Ascending aorta (tissue), 2 donors: ENCODE results near the gene TSPO. TPM values are rescaled to one million over a fixed set of nuclear protein-coding genes. Genes with fewer than 3 reads are reported as not detected.

ENCODE experiments used
- DNase-seq, 2 donors: peaks; one replicate each; pipeline ENCODE4 v3.0.0-alpha.2; 2019; ENCODE audit warnings: low spot score in 2 of 2
- H3K27ac ChIP-seq, 2 donors: fragments of 200-600 bp; sonication (generic); one replicate each; pipeline ENCODE4 v1.5.1; 2016 to 2017; ENCODE audit warnings: mild to moderate bottlenecking in 1 of 2
- H3K27me3 ChIP-seq: fragments of 200-600 bp; sonication (generic); one replicate; pipeline ENCODE4 v1.5.1; 2017
- H3K36me3 ChIP-seq, 2 donors: fragments of 200-600 bp; sonication (generic); one replicate each; pipeline ENCODE4 v1.5.1; 2016
- H3K4me1 ChIP-seq, 2 donors: fragments of 200-600 bp; sonication (generic); one replicate each; pipeline ENCODE4 v1.5.1; 2016 to 2017; ENCODE audit warnings: mild to moderate bottlenecking in 1 of 2
- H3K4me3 ChIP-seq, 2 donors: fragments of 200-600 bp; sonication (generic); one replicate each; pipeline ENCODE4 v1.5.1; 2016 to 2017; ENCODE audit warnings: mild to moderate bottlenecking in 1 of 2
- H3K9me3 ChIP-seq, 2 donors: fragments of 200-600 bp; sonication (generic); one replicate each; pipeline ENCODE4 v1.5.1; 2016
- CTCF ChIP-seq, 3 experiments: fragments of 200-600 bp in 2 of 3; fragments of 450-650 bp in 1 of 3; sonication (generic) in 2 of 3; IDR thresholded peaks; one replicate each; pipeline ENCODE4 v1.5.1; 2016 to 2019; ENCODE audit warnings: antibody characterized with exemption in 3 of 3, mild to moderate bottlenecking in 1 of 3, moderate library complexity in 1 of 3
- intact Hi-C: fragments of 100-400 bp; cut with DNase I; formaldehyde crosslinking; loops from one replicate; pipeline ENCODE4 v1.15.1; 2023
- total RNA-seq: library from RNA; depleted of rRNA; stranded (reverse); fragments of >200 nt; gene quantifications from one replicate; pipeline ENCODE4 v1.1.0, GENCODE V29; 2016

TSPO gene
- total RNA-seq, 1 donor from 2014 or later: 961 TPM

GRCh38 chr22:43207386-43207785 is 56.0 kb downstream of the TSPO start:
- no peak overlapping the region for H3K27ac ChIP-seq
- no peaks in the 10 kb centered on the region for H3K27me3 ChIP-seq
- no peak for DNase-seq
- no peak overlapping the region for H3K4me3 ChIP-seq
- TF ChIP-seq CTCF (IDR thresholded peaks at IDR 0.05): no peak
- no peaks in the 10 kb centered on the region for H3K9me3 ChIP-seq
- H3K4me1 ChIP-seq: no peaks in the 10 kb centered on the region
- H3K36me3 ChIP-seq: no peaks in the 10 kb centered on the region
- intact Hi-C loops: no loop called here

DNA sequence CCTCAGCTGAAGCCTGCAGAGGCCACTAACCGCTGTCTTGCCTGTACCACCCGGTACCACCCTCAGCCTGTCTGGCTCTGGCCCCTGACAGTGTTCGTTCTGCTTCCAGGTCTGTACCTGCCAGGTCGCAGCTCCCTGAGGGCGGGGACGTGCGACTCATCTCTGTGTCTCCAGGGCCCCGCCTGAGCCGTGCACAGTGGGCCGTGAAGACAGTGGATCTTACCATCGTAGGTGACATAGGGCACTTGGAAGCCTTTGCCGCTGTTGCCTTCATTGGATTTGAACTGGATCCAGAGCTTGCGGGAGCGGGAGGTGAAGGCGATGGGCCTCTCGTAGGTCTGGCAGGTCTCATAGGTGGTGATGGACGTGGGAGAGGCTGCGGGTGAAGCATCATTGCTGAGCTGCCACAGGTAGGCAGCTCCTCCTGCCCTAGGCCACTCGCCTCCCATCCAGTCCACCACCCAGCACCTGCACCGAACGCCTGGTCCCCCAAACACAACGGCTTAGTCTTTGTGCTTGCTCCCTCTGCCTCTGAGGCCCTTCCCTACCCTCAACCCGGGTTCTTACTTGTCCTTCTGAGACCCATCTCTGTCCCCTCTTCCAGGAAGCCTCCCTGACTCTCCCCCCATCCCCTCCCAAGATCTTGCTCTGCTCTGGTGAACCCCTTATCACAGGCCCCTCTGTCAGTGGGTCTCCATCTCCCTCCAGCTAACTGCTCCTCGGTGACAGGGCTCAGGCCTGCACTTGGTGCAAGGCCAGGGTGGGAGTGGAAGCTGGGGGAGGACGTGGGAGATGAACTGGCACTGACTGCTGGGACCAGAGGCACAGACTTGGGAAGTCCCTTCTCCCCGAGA is 56.7 kb downstream of the TSPO start:
- TF ChIP-seq CTCF (IDR thresholded peaks at IDR 0.05): no peak
- no peaks in the 10 kb centered on the region for H3K36me3 ChIP-seq
- intact Hi-C loops: no loop called here

DNA sequence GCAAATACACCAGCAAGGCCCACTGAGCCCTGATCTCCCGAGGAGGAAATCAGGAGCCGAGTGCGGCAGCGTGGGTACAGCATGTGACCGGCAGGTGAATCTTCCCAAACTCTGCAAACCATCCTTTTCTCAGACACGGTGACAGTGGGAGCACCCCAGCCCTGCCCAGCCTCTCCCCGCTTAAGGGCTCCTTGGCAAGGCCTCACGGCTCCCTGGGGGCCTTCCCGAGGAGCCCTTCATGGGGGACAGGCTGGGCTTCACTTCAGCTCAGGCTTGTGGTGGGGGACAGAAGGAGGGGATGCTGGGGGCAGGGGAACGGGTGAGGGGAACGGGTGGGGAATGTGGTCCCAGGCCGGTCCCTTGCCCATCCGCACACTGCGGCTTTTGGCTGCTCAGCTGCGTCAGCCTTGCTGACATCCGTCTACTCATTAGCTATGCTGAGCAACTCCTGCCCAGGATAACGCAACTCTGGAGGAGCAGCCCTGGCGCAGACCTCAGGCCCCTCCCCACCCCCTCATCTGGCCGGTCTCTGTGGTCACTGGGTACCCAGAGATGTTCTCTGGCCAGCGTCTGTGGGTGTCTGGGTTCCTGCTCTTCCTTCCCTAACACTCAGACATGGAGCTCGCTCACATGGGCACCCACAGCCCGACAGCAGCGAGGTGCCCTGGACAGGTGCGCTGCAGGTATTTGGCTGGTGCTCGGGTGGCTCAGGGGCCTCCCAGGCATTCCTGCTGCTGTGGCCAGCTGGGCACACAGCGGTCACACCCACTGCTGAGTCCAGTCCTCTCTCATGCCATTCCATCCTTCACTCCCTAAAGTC is 57.6 kb downstream of the TSPO start:
- Histone ChIP-seq H3K36me3 (no peaks in the 10 kb centered on the region), H3K9me3 (no peaks in the 10 kb centered on the region), H3K27ac (no peak overlapping the region), H3K4me1 (no peaks in the 10 kb centered on the region), H3K27me3 (no peaks in the 10 kb centered on the region), H3K4me3 (no peak overlapping the region)
- no peak for TF ChIP-seq CTCF (IDR thresholded peaks at IDR 0.05)
- no peak for DNase-seq
- intact Hi-C loops: no loop called here

More for the DNA sequence above, 56.7 kb downstream of the TSPO start:
- H3K4me1 ChIP-seq: no peaks in the 10 kb centered on the region
- no peak overlapping the region for H3K4me3 ChIP-seq
- no peaks in the 10 kb centered on the region for H3K27me3 ChIP-seq
- DNase-seq: no peak
- H3K27ac ChIP-seq: no peak overlapping the region
- H3K9me3 ChIP-seq: no peaks in the 10 kb centered on the region

GRCh38 chr22:43209523-43209890 is 58.1 kb downstream of the TSPO start:
- intact Hi-C loops: no loop called here
- Histone ChIP-seq H3K27ac (no peak overlapping the region), H3K4me3 (no peak overlapping the region), H3K4me1 (no peaks in the 10 kb centered on the region), H3K9me3 (no peaks in the 10 kb centered on the region), H3K27me3 (no peaks in the 10 kb centered on the region), H3K36me3 (no peaks in the 10 kb centered on the region)
- DNase-seq: no peak
- TF ChIP-seq CTCF (IDR thresholded peaks at IDR 0.05): no peak

- H3K36me3 ChIP-seq: no peaks in the 10 kb centered on the region
- intact Hi-C loops: no loop called here
Observed at GRCh38 chr22:43209971-43210370, 58.6 kb downstream of the TSPO start.

More at GRCh38 chr22:43209971-43210370, 58.6 kb downstream of the TSPO start:
- no peak overlapping the region for H3K4me3 ChIP-seq
- H3K27me3 ChIP-seq: no peaks in the 10 kb centered on the region
- H3K9me3 ChIP-seq: no peaks in the 10 kb centered on the region
- no peak for TF ChIP-seq CTCF (IDR thresholded peaks at IDR 0.05)
- H3K27ac ChIP-seq: no peak overlapping the region
- DNase-seq: no peak
- H3K4me1 ChIP-seq: no peaks in the 10 kb centered on the region
